Lower leg skin (tissue), 3 donors: ENCODE measurements around the gene MEGF6.

Source experiments
- POLR2A ChIP-seq, 2 donors: fragments of 450-650 bp; IDR thresholded peaks; one replicate each; pipeline ENCODE4 v1.6.1; 2016 to 2017; ENCODE audit warnings: antibody characterized with exemption in 2 of 2, mild to moderate bottlenecking in 1 of 2, moderate library complexity in 1 of 2
- TF ChIP-seq, protein P1 (sequence below), 3 donors: fragments of 450-650 bp; IDR thresholded peaks; one replicate each; pipeline ENCODE4 v1.5.1; 2016; ENCODE audit warnings: antibody characterized with exemption in 3 of 3, mild to moderate bottlenecking in 3 of 3, moderate library complexity in 2 of 3

DNA sequence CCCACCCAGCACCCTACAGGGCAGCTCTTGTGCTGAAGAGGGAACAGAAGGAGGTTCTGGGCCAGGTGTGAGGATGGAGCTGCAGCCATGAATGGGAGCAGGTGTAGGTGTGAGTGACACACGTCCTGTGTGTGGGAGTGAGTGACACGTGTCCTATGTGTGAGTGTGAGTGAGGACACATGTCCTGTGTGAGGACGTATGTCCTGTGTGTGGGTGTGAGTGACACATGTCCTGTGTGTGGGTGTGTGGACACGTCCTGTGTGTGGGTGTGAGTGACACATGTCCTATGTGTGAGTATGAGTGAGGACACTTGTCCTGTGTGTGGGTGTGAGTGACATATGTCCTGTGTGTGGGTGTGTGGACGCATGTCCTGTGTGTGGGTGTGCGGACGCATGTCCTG lies 26.4 kb downstream of the MEGF6 start:
- TF ChIP-seq, protein P1, sequence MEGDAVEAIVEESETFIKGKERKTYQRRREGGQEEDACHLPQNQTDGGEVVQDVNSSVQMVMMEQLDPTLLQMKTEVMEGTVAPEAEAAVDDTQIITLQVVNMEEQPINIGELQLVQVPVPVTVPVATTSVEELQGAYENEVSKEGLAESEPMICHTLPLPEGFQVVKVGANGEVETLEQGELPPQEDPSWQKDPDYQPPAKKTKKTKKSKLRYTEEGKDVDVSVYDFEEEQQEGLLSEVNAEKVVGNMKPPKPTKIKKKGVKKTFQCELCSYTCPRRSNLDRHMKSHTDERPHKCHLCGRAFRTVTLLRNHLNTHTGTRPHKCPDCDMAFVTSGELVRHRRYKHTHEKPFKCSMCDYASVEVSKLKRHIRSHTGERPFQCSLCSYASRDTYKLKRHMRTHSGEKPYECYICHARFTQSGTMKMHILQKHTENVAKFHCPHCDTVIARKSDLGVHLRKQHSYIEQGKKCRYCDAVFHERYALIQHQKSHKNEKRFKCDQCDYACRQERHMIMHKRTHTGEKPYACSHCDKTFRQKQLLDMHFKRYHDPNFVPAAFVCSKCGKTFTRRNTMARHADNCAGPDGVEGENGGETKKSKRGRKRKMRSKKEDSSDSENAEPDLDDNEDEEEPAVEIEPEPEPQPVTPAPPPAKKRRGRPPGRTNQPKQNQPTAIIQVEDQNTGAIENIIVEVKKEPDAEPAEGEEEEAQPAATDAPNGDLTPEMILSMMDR (IDR thresholded peaks at IDR 0.05): no peak
- no peak for TF ChIP-seq POLR2A (IDR thresholded peaks at IDR 0.05)
